Measurements from ENCODE around the gene CALM3. TPM values are rescaled to one million over a fixed set of nuclear protein-coding genes. Genes with fewer than 3 reads are reported as not detected.

The CALM3 gene
- total and polyA plus RNA-seq, 2 experiments from 2014 or later, result 237 to 246 TPM

GRCh38 chr19:46618670-46619231 is 17.6 kb downstream of the CALM3 start:
- Histone ChIP-seq H3K9me2 (replicated peaks; ENCODE audit: insufficient read depth) (no peaks in the 10 kb centered on the region), H3K27ac (no peak overlapping the region), H3K27me3 (no peaks in the 10 kb centered on the region), H4K20me1 (ENCODE audit: insufficient read depth, poor library complexity, severe bottlenecking) (no peaks in the 10 kb centered on the region), H3K9me3 (ENCODE audit: low read depth) (no peaks in the 10 kb centered on the region), H3K4me1 (ENCODE audit: insufficient read depth) (peaks cover 13% of the 10 kb centered on the region), H2AFZ (no peak overlapping the region), H3K4me2 (no peak overlapping the region), H3K4me3 (no peak overlapping the region), H3K36me3 (replicated peaks; ENCODE audit: insufficient read depth, low read depth) (no peaks in the 10 kb centered on the region), H3K79me2 (no peaks in the 10 kb centered on the region)
- DNase-seq (ENCODE audit: low spot score), result no peak
- 68% methylated on average over 9 of the region's 9 CpGs for WGBS (ENCODE audit: low lambda C conversion rate, missing lambda C conversion rate)
- TF ChIP-seq EZH2 (IDR thresholded peaks at IDR 0.05; ENCODE audit: borderline replicate concordance), result no peak

- DNase-seq (ENCODE audit: low spot score), result no peak
- 94% methylated on average over 3 of the region's 3 CpGs for WGBS (ENCODE audit: low lambda C conversion rate, missing lambda C conversion rate)
- peak overlapping the region; percentile 17 for H3K27ac ChIP-seq
Observed at GRCh38 chr19:46620267-46620666, 19.1 kb downstream of the CALM3 start.

GRCh38 chr19:46620716-46621115 is 19.6 kb downstream of the CALM3 start:
- Histone ChIP-seq H3K9me3 (ENCODE audit: low read depth) (no peaks in the 10 kb centered on the region), H3K27ac (peak overlapping the region; percentile 17), H3K27me3 (no peaks in the 10 kb centered on the region), H3K79me2 (no peaks in the 10 kb centered on the region), H2AFZ (no peak overlapping the region), H3K4me3 (no peak overlapping the region), H4K20me1 (ENCODE audit: insufficient read depth, poor library complexity, severe bottlenecking) (no peaks in the 10 kb centered on the region), H3K36me3 (replicated peaks; ENCODE audit: insufficient read depth, low read depth) (no peaks in the 10 kb centered on the region), H3K4me1 (ENCODE audit: insufficient read depth) (peaks cover 20% of the 10 kb centered on the region), H3K4me2 (no peak overlapping the region), H3K9me2 (replicated peaks; ENCODE audit: insufficient read depth) (no peaks in the 10 kb centered on the region)
- no peak for DNase-seq (ENCODE audit: low spot score)
- WGBS (ENCODE audit: low lambda C conversion rate, missing lambda C conversion rate), result 43% methylated on average over 6 of the region's 6 CpGs
- no peak for TF ChIP-seq CTCF (IDR thresholded peaks at IDR 0.05; ENCODE audit: poor library complexity)
- no peak for TF ChIP-seq EZH2phosphoT487 (IDR thresholded peaks at IDR 0.05; ENCODE audit: low read depth, severe bottlenecking, unreplicated experiment)
- TF ChIP-seq EZH2 (IDR thresholded peaks at IDR 0.05; ENCODE audit: borderline replicate concordance), result no peak

More at GRCh38 chr19:46620267-46620666, 19.1 kb downstream of the CALM3 start:
- no peak overlapping the region for H3K4me2 ChIP-seq
- peaks cover 20% of the 10 kb centered on the region for H3K4me1 ChIP-seq (ENCODE audit: insufficient read depth)
- H3K9me3 ChIP-seq (ENCODE audit: low read depth), result no peaks in the 10 kb centered on the region
- no peaks in the 10 kb centered on the region for H3K79me2 ChIP-seq
- H3K27me3 ChIP-seq, result no peaks in the 10 kb centered on the region
- TF ChIP-seq EZH2phosphoT487 (IDR thresholded peaks at IDR 0.05; ENCODE audit: low read depth, severe bottlenecking, unreplicated experiment), result no peak
- no peak for TF ChIP-seq EZH2 (IDR thresholded peaks at IDR 0.05; ENCODE audit: borderline replicate concordance)
- TF ChIP-seq CTCF (IDR thresholded peaks at IDR 0.05; ENCODE audit: poor library complexity), result no peak
- H3K4me3 ChIP-seq, result no peak overlapping the region
- H4K20me1 ChIP-seq (ENCODE audit: insufficient read depth, poor library complexity, severe bottlenecking), result no peaks in the 10 kb centered on the region
- no peaks in the 10 kb centered on the region for H3K9me2 ChIP-seq (replicated peaks; ENCODE audit: insufficient read depth)
- no peaks in the 10 kb centered on the region for H3K36me3 ChIP-seq (replicated peaks; ENCODE audit: insufficient read depth, low read depth)
- no peak overlapping the region for H2AFZ ChIP-seq

- H3K4me3 ChIP-seq, result no peak overlapping the region
- DNase-seq (ENCODE audit: low spot score), result no peak
- H3K9me3 ChIP-seq (ENCODE audit: low read depth), result no peaks in the 10 kb centered on the region
- WGBS (ENCODE audit: low lambda C conversion rate, missing lambda C conversion rate), result 70% methylated on average over 32 of the region's 32 CpGs
- no peak overlapping the region for H3K4me2 ChIP-seq
- H3K4me1 ChIP-seq (ENCODE audit: insufficient read depth), result peaks cover 20% of the 10 kb centered on the region
- no peaks in the 10 kb centered on the region for H3K27me3 ChIP-seq
- peak overlapping the region; percentile 17 for H3K27ac ChIP-seq
- TF ChIP-seq EZH2phosphoT487 (IDR thresholded peaks at IDR 0.05; ENCODE audit: low read depth, severe bottlenecking, unreplicated experiment) (no peak), CTCF (IDR thresholded peaks at IDR 0.05; ENCODE audit: poor library complexity) (peak; percentile 11), EZH2 (IDR thresholded peaks at IDR 0.05; ENCODE audit: borderline replicate concordance) (no peak)
- no peaks in the 10 kb centered on the region for H3K36me3 ChIP-seq (replicated peaks; ENCODE audit: insufficient read depth, low read depth)
- H2AFZ ChIP-seq, result no peak overlapping the region
- no peaks in the 10 kb centered on the region for H3K79me2 ChIP-seq
- H3K9me2 ChIP-seq (replicated peaks; ENCODE audit: insufficient read depth), result no peaks in the 10 kb centered on the region
- no peaks in the 10 kb centered on the region for H4K20me1 ChIP-seq (ENCODE audit: insufficient read depth, poor library complexity, severe bottlenecking)
Observed at GRCh38 chr19:46621191-46622117, 20.3 kb downstream of the CALM3 start.
